Transverse colon (tissue), 4 donors: ENCODE measurements around the gene SLC24A1.

Source experiments
- POLR2A ChIP-seq: fragments of 450-650 bp; IDR thresholded peaks from one replicate; pipeline ENCODE4 v1.6.1; 2016; ENCODE audit warnings: antibody characterized with exemption, mild to moderate bottlenecking, moderate library complexity
- POLR2AphosphoS5 ChIP-seq, 3 donors: sonication (generic); formaldehyde crosslinking; IDR thresholded peaks; one replicate each; pipeline ENCODE4 v1.6.1; 2016; ENCODE audit warnings: antibody characterized with exemption in 3 of 3
- TF ChIP-seq, protein P1 (sequence below), 5 experiments: fragments of 200-600 bp in 3 of 5; fragments of 450-650 bp in 2 of 5; sonication (generic) in 3 of 5; IDR thresholded peaks; 1 replicate in 2 of 5; 2 replicates in 3 of 5; pipeline ENCODE4 v1.5.1; 2016 to 2017; ENCODE audit warnings: antibody characterized with exemption in 5 of 5, inconsistent platforms in 3 of 5, mild to moderate bottlenecking in 2 of 5, moderate library complexity in 1 of 5

- TF ChIP-seq POLR2AphosphoS5 (IDR thresholded peaks at IDR 0.05) (no peak), POLR2A (no peak)
- TF ChIP-seq, protein P1, sequence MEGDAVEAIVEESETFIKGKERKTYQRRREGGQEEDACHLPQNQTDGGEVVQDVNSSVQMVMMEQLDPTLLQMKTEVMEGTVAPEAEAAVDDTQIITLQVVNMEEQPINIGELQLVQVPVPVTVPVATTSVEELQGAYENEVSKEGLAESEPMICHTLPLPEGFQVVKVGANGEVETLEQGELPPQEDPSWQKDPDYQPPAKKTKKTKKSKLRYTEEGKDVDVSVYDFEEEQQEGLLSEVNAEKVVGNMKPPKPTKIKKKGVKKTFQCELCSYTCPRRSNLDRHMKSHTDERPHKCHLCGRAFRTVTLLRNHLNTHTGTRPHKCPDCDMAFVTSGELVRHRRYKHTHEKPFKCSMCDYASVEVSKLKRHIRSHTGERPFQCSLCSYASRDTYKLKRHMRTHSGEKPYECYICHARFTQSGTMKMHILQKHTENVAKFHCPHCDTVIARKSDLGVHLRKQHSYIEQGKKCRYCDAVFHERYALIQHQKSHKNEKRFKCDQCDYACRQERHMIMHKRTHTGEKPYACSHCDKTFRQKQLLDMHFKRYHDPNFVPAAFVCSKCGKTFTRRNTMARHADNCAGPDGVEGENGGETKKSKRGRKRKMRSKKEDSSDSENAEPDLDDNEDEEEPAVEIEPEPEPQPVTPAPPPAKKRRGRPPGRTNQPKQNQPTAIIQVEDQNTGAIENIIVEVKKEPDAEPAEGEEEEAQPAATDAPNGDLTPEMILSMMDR (IDR thresholded peaks at IDR 0.05): no peak
Observed at GRCh38 chr15:65619626-65620290, 2.0 kb upstream of the SLC24A1 start.
